HepG2 (cell line): ENCODE results near the gene SYNM. TPM values are rescaled to one million over a fixed set of nuclear protein-coding genes. Genes with fewer than 3 reads are reported as not detected.

ENCODE experiments used
- ATAC-seq: fragments of 200-7000 bp; cut with Tn5 transposase; 3 replicates; pipeline ENCODE4 v1.9.1; 2020; ENCODE audit warnings: mild to moderate bottlenecking, moderate library complexity
- BruUV-seq: library from RNA; stranded (reverse); fragments of 400-500 nt; replicated peaks from 2 replicates; lab custom pipeline; 2021; lab: Mats Ljungman, UMichigan
- CTCF ChIA-PET: fragments of 300-600 bp; formaldehyde crosslinking; extraction: SDS; loops from one replicate; lab custom pipeline; 2021; ENCODE audit warnings: low total read pairs, inconsistent platforms, low intra/inter-chr PET ratio; lab: Yijun Ruan, JAX
- POLR2A ChIA-PET: fragments of 350-600 bp; sonication (Branson Sonifier 250); formaldehyde crosslinking; loops from one replicate; lab custom pipeline; 2020; ENCODE audit warnings: antibody characterized with exemption, inconsistent platforms; lab: Yijun Ruan, JAX
- DNase-seq: peaks from one replicate; pipeline ENCODE4 v3.0.0-alpha.2; 2015; ENCODE audit warnings: low spot score
- FAIRE-seq: peaks from 3 replicates; lab custom pipeline; 2011; peaks lifted over from hg19 to GRCh38; lab: Jason Lieb, UNC
- H2AFZ ChIP-seq: one replicate; pipeline ENCODE4 v1.6.1; 2011; ENCODE audit warnings: low read length, inconsistent platforms
- H3K27ac ChIP-seq: fragments of 300-600 bp; 3 replicates; pipeline ENCODE4 v1.8.0; 2011; ENCODE audit warnings: mixed run types, mild to moderate bottlenecking, mixed read lengths, low read length, inconsistent platforms; ENCODE audit not compliant: insufficient read depth; ENCODE audit errors: extremely low read length
- H3K27me3 ChIP-seq, 2 experiments: fragments of 200-600 bp in 1 of 2; 2 replicates in 1 of 2; 3 replicates in 1 of 2; pipeline versions ENCODE4 v1.6.0 to v1.8.0; 2011; ENCODE audit warnings: low read length in 2 of 2, mild to moderate bottlenecking in 2 of 2, moderate library complexity in 2 of 2, inconsistent platforms in 1 of 2; ENCODE audit not compliant: insufficient read depth in 2 of 2, control insufficient read depth in 1 of 2
- H3K36me3 ChIP-seq, 2 experiments: fragments of 200-600 bp in 1 of 2; replicated peaks in 1 of 2; 2 replicates in 1 of 2; 3 replicates in 1 of 2; pipeline versions ENCODE4 v1.5.1 to v1.8.0; 2011; ENCODE audit warnings: low read length in 2 of 2, inconsistent platforms in 1 of 2; ENCODE audit not compliant: insufficient read depth in 2 of 2, control insufficient read depth in 1 of 2
- H3K4me1 ChIP-seq: 2 replicates; pipeline ENCODE4 v1.5.1; 2012; ENCODE audit warnings: low read length, inconsistent platforms; ENCODE audit not compliant: insufficient read depth
- H3K4me2 ChIP-seq: 2 replicates; pipeline ENCODE4 v1.6.0; 2011; ENCODE audit warnings: low read depth, low read length, inconsistent platforms
- H3K4me3 ChIP-seq, 3 experiments: fragments of 200-600 bp in 1 of 3; sonication (generic), shearing (Covaris generic) in 1 of 3; replicated peaks in 1 of 3; 2 replicates each; pipeline ENCODE4 v1.5.1; 2011 to 2016; ENCODE audit warnings: low read length in 3 of 3, inconsistent platforms in 2 of 3, low read depth in 2 of 3, mild to moderate bottlenecking in 2 of 3, control low read depth in 1 of 3, mixed read lengths in 1 of 3; ENCODE audit not compliant: insufficient read depth in 1 of 3
- H3K79me2 ChIP-seq: one replicate; pipeline ENCODE4 v1.6.1; 2011; ENCODE audit warnings: low read length, inconsistent platforms; ENCODE audit not compliant: insufficient read depth
- H3K9ac ChIP-seq: 2 replicates; pipeline ENCODE4 v1.6.0; 2011; ENCODE audit warnings: mild to moderate bottlenecking, low read depth, low read length, inconsistent platforms; ENCODE audit not compliant: insufficient read depth
- H3K9me3 ChIP-seq: 2 replicates; pipeline ENCODE4 v1.5.1; 2012; ENCODE audit warnings: mild to moderate bottlenecking, low read length
- H4K20me1 ChIP-seq: 2 replicates; pipeline ENCODE4 v1.6.0; 2011; ENCODE audit warnings: inconsistent platforms, mild to moderate bottlenecking, low read length, moderate library complexity; ENCODE audit not compliant: insufficient read depth
- FOXO4 ChIP-seq: sonication (generic); formaldehyde crosslinking; conservative IDR thresholded peaks from 2 replicates; pipeline ENCODE4 v1.8.1; 2023; ENCODE audit warnings: missing genetic modification reagents
- KDM3A ChIP-seq: IDR thresholded peaks from 2 replicates; pipeline ENCODE4 v1.6.1; 2018; ENCODE audit warnings: low read depth, missing compliant biosample characterization
- MATR3 ChIP-seq: sonication (generic); formaldehyde crosslinking; IDR thresholded peaks from 2 replicates; pipeline ENCODE4 v1.4.0; 2020; ENCODE audit warnings: missing genetic modification reagents
- NFYB ChIP-seq: sonication (generic); formaldehyde crosslinking; IDR thresholded peaks from 2 replicates; pipeline ENCODE4 v1.4.0; 2020; ENCODE audit warnings: missing genetic modification reagents
- POLR2G ChIP-seq: fragments of 200-400 bp; formaldehyde crosslinking; IDR thresholded peaks from 2 replicates; pipeline ENCODE4 v1.6.1; 2018; ENCODE audit warnings: mild to moderate bottlenecking, low read depth, low read length, moderate library complexity
- RXRB ChIP-seq: IDR thresholded peaks from 2 replicates; pipeline ENCODE4 v1.6.1; 2016; ENCODE audit warnings: borderline replicate concordance, missing genetic modification reagents, missing compliant biosample characterization
- SIX4 ChIP-seq: sonication (generic); formaldehyde crosslinking; IDR thresholded peaks from 2 replicates; pipeline ENCODE4 v1.4.0; 2020; ENCODE audit warnings: missing genetic modification reagents
- ZNF10 ChIP-seq: sonication (generic); formaldehyde crosslinking; IDR thresholded peaks from 2 replicates; pipeline ENCODE4 v1.4.0; 2020; ENCODE audit warnings: mild to moderate bottlenecking, low read depth, missing genetic modification reagents, borderline replicate concordance
- ZNF121 ChIP-seq: sonication (generic); formaldehyde crosslinking; IDR thresholded peaks from 2 replicates; pipeline ENCODE4 v1.5.0; 2020; ENCODE audit warnings: mild to moderate bottlenecking, missing genetic modification reagents
- ZNF414 ChIP-seq: sonication (generic); formaldehyde crosslinking; IDR thresholded peaks from 2 replicates; pipeline ENCODE4 v1.5.0; 2020; ENCODE audit warnings: missing genetic modification reagents
- ZNF589 ChIP-seq: sonication (generic); formaldehyde crosslinking; conservative IDR thresholded peaks from 2 replicates; pipeline ENCODE4 v1.8.0; 2022; ENCODE audit warnings: mild to moderate bottlenecking, moderate library complexity, missing genetic modification reagents
- ZNF709 ChIP-seq: sonication (generic); formaldehyde crosslinking; IDR thresholded peaks from 2 replicates; pipeline ENCODE4 v1.5.0; 2020; ENCODE audit warnings: mild to moderate bottlenecking, missing genetic modification reagents
- ZSCAN31 ChIP-seq: sonication (generic); formaldehyde crosslinking; IDR thresholded peaks from 2 replicates; pipeline ENCODE4 v1.5.0; 2020; ENCODE audit warnings: low read depth, mild to moderate bottlenecking, missing genetic modification reagents
- WGBS: methylation state at CpG from one replicate; pipeline ENCODE4 v1.1.6; 2017; ENCODE audit warnings: low lambda C conversion rate; 5-methylcytosine and 5-hydroxymethylcytosine counted together
- in situ Hi-C: cut with HindIII; loops from 2 replicates; pipeline ENCODE4 v1.10.0; 2017; ENCODE audit warnings: low pct_unique_long_range_greater_than_20kb; ENCODE audit not compliant: extremely low pct_ligation_motif_present
- intact Hi-C: fragments of 100-400 bp; cut with micrococcal nuclease; formaldehyde crosslinking; loops from one replicate; pipeline ENCODE4 v1.10.0; 2022; ENCODE audit not compliant: unreplicated experiment
- polyA plus RNA-seq, 8 experiments: library from polyadenylated mRNA; depleted of rRNA in 3 of 8; stranded (reverse) in 7 of 8; unstranded in 1 of 8; fragments of >200 nt; fragmentation: Illumina TruSeq in 4 of 8; extraction: Trizol in 4 of 8; gene quantifications; 2 replicates each; pipeline versions ENCODE4 v1.2.1 to v1.2.3, GENCODE V29; 2011 to 2016; ENCODE audit warnings: low read depth in 4 of 8, missing spikeins in 1 of 8, mixed read lengths in 1 of 8; ENCODE audit not compliant: insufficient read depth in 1 of 8
- total RNA-seq, 5 experiments: library from RNA; depleted of rRNA; stranded (reverse); fragments of >200 nt; fragmentation: Illumina TruSeq; extraction: Trizol; gene quantifications; 2 replicates each; pipeline ENCODE4 v1.2.3, GENCODE V29; 2016; ENCODE audit warnings: low read depth in 1 of 5
- TF ChIP-seq, protein P1 (sequence below): sonication (generic); formaldehyde crosslinking; conservative IDR thresholded peaks from 2 replicates; pipeline ENCODE4 v1.8.0; 2022; ENCODE audit warnings: missing genetic modification reagents
- TF ChIP-seq, protein P2 (sequence below): sonication (generic); formaldehyde crosslinking; IDR thresholded peaks from 2 replicates; pipeline ENCODE4 v1.5.0; 2020; ENCODE audit warnings: missing genetic modification reagents
- TF ChIP-seq, protein P3 (sequence below): sonication (generic); formaldehyde crosslinking; IDR thresholded peaks from 2 replicates; pipeline ENCODE4 v1.9.0; 2021; ENCODE audit warnings: missing genetic modification reagents, borderline replicate concordance

Gene SYNM
- total and polyA plus RNA-seq, 2 of the 13 experiments (the other 11 are each of a cell fraction or from before 2014, with no cell fraction given): 1.1 to 3.7 TPM

DNA sequence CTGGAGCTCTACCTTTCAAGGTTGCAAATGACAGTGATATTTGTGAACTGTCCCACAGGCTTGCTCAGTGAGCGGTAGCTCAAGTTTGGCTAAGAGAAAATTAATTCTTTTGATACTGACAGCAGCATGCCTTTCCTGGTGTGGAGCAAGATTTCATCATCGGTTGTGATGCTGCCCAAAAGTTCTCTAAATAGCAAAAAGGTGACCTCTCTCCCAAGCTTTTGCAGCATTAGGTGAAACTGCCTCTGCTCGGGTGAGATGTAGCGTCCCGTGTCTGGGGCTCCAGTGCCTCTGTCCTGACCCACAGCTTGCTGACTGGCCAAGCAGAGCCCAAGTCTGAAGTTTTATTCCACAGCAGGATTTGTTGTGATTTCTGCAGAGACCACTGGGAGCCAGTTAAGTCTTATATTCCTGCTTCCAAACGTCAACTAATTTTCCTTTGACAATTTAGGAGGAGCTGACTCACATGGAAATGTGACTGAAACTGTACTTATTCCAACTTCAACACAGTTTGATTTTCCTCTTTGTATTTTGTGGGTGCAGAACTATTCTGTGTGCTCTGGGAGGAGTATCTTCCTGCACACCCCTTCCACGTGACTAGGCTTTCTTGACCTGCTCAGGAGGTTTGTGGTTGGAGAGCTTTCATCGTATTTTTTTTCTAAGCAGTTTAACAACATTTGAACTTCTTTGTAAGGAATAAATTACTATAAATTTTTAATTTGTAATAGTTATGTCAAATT lies 5.9 kb downstream of the SYNM start:
- Histone ChIP-seq H3K9ac (no peak overlapping the region), H3K4me2 (no peak overlapping the region), H3K9me3 (no peaks in the 10 kb centered on the region), H4K20me1 (no peaks in the 10 kb centered on the region), H3K4me1 (peaks cover 35% of the 10 kb centered on the region), H2AFZ (no peak overlapping the region), H3K27me3 (no peaks in the 10 kb centered on the region), H3K79me2 (no peaks in the 10 kb centered on the region), H3K27ac (no peak overlapping the region), H3K4me3 (no peak overlapping the region), H3K36me3 (no peaks in the 10 kb centered on the region; a peak in 1 of 5 replicates)
- no TSS peak for BruUV-seq
- intact Hi-C loops: no loop called here
- in situ Hi-C loops: no loop called here
- POLR2A ChIA-PET: no interaction called here
- FAIRE-seq (no peak), ATAC-seq (no peak), DNase-seq (no peak)
- CTCF ChIA-PET: no interaction called here
- 86% methylated on average over 5 of the region's 8 CpGs for WGBS
- TF ChIP-seq, protein P1, sequence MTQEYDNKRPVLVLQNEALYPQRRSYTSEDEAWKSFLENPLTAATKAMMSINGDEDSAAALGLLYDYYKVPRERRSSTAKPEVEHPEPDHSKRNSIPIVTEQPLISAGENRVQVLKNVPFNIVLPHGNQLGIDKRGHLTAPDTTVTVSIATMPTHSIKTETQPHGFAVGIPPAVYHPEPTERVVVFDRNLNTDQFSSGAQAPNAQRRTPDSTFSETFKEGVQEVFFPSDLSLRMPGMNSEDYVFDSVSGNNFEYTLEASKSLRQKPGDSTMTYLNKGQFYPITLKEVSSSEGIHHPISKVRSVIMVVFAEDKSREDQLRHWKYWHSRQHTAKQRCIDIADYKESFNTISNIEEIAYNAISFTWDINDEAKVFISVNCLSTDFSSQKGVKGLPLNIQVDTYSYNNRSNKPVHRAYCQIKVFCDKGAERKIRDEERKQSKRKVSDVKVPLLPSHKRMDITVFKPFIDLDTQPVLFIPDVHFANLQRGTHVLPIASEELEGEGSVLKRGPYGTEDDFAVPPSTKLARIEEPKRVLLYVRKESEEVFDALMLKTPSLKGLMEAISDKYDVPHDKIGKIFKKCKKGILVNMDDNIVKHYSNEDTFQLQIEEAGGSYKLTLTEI: no peak
- no peak for TF ChIP-seq ZNF10 (CRISPR knock-in tag)
- no peak for TF ChIP-seq NFYB (CRISPR knock-in tag)
- no peak for TF ChIP-seq ZNF121
- TF ChIP-seq, protein P2, sequence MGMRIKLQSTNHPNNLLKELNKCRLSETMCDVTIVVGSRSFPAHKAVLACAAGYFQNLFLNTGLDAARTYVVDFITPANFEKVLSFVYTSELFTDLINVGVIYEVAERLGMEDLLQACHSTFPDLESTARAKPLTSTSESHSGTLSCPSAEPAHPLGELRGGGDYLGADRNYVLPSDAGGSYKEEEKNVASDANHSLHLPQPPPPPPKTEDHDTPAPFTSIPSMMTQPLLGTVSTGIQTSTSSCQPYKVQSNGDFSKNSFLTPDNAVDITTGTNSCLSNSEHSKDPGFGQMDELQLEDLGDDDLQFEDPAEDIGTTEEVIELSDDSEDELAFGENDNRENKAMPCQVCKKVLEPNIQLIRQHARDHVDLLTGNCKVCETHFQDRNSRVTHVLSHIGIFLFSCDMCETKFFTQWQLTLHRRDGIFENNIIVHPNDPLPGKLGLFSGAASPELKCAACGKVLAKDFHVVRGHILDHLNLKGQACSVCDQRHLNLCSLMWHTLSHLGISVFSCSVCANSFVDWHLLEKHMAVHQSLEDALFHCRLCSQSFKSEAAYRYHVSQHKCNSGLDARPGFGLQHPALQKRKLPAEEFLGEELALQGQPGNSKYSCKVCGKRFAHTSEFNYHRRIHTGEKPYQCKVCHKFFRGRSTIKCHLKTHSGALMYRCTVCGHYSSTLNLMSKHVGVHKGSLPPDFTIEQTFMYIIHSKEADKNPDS (CRISPR knock-in tag): no peak
- TF ChIP-seq SIX4 (CRISPR knock-in tag): no peak
- TF ChIP-seq, protein P3, sequence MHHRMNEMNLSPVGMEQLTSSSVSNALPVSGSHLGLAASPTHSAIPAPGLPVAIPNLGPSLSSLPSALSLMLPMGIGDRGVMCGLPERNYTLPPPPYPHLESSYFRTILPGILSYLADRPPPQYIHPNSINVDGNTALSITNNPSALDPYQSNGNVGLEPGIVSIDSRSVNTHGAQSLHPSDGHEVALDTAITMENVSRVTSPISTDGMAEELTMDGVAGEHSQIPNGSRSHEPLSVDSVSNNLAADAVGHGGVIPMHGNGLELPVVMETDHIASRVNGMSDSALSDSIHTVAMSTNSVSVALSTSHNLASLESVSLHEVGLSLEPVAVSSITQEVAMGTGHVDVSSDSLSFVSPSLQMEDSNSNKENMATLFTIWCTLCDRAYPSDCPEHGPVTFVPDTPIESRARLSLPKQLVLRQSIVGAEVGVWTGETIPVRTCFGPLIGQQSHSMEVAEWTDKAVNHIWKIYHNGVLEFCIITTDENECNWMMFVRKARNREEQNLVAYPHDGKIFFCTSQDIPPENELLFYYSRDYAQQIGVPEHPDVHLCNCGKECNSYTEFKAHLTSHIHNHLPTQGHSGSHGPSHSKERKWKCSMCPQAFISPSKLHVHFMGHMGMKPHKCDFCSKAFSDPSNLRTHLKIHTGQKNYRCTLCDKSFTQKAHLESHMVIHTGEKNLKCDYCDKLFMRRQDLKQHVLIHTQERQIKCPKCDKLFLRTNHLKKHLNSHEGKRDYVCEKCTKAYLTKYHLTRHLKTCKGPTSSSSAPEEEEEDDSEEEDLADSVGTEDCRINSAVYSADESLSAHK (CRISPR knock-in tag): no peak
- no peak for TF ChIP-seq ZNF589 (CRISPR knock-in tag)
- TF ChIP-seq RXRB (CRISPR knock-in tag): no peak
- TF ChIP-seq POLR2G: no peak
- no peak for TF ChIP-seq ZSCAN31 (CRISPR knock-in tag)
- TF ChIP-seq FOXO4: no peak
- TF ChIP-seq KDM3A: no peak
- no peak for TF ChIP-seq ZNF709 (CRISPR knock-in tag)
- no peak for TF ChIP-seq MATR3 (CRISPR knock-in tag)
- TF ChIP-seq ZNF414 (CRISPR knock-in tag): no peak
